GM19099 (cell line): ENCODE data around the gene NCK1.

ENCODE experiments used
- POLR2A ChIP-seq: IDR thresholded peaks from 3 replicates; pipeline ENCODE4 v1.6.1; 2011; ENCODE audit warnings: low read depth; ENCODE audit not compliant: insufficient read length; ENCODE audit errors: extremely low read depth

The NCK1 gene

GRCh38 chr3:136950623-136951022 lies 88.6 kb downstream of the NCK1 start:
- no peak for TF ChIP-seq POLR2A

DNA sequence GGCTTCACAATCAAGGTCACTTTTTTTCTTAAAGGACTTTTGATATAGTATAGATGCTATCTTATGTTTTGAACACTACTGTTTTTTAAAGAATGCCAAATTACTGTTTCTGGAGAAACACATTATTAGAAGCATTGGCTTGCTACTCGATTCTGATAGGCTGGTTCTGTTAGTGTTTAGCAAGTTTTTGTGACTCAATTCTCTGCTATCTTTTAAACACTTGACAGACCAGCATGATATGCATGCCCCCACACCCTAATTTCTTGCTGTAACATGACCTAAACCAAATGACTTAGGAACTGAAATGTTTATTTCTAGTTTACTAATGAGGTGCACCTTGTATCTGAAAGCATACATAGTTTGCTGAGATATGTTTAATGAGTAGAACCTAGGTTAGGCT lies 90.3 kb downstream of the NCK1 start:
- no peak for TF ChIP-seq POLR2A

DNA sequence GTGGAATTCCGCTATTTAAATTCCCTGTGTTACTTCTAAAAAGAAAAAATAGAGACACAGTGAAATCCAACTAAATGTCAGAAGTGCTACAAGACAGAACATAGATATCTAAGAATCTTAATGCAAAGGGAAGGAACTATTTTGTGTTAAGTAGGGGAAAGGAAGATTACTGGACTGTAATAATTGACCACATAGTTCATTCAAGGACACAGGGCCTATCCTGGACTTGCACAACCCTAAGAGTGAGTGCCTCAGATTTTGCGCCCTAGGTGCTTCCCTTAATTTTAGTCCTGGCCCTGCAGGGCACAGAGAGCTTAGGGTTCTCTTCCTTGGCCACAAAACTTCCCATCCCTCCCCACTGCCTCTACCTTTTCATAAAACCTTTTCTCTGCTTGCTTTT lies 92.2 kb downstream of the NCK1 start:
- TF ChIP-seq POLR2A: no peak

GRCh38 chr3:136954980-136955780 lies 93.2 kb downstream of the NCK1 start:
- no peak for TF ChIP-seq POLR2A

GRCh38 chr3:136955813-136956212 lies 93.8 kb downstream of the NCK1 start:
- no peak for TF ChIP-seq POLR2A

DNA sequence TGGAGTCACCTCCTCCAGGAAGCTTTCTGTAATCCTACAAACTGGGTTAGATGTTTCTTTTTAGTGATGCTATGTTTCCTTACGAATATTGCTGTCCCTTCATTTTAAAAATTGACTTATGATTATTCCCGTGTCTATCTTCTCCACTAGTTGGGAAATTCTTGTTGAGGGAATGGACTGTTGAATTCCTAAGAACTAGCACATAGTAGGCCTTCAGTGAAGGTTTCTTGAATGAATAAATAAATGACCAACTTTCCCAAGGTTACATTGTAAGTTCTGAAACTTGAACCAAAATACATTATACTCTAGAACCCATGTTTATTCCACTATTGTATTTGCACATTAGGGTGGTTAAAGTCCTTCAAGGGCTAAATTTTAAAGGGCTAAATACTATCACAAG lies 95.0 kb downstream of the NCK1 start:
- TF ChIP-seq POLR2A: no peak

DNA sequence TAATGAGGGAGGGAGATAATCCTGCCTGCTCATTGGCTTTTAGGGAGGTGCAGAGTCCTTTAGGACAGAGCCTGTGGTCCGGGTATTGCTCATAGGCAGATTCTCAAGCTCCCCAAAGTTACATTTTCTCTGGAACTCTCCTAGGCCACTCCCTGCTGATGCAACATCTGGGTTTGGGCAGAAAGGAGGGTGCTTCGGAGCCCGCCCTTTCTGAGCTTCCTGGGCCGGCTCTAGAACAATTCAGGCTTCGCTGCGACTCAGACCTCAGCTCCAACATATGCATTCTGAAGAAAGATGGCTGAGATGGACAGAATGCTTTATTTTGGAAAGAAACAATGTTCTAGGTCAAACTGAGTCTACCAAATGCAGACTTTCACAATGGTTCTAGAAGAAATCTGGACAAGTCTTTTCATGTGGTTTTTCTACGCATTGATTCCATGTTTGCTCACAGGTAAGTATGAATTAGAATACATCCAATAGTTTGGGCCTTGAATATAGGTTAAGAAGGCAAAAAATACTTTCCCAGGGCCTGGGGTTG lies 95.8 kb downstream of the NCK1 start, which contains the start of gene IL20RB:
TSS of gene IL20RB (plus strand) at position 233 of the 538 bp plus-strand sequence. CDS start at position 364, 131 bp downstream.
- no peak for TF ChIP-seq POLR2A

GRCh38 chr3:136958939-136959338 lies 96.9 kb downstream of the NCK1 start:
- TF ChIP-seq POLR2A: no peak

- no peak for TF ChIP-seq POLR2A
Measured at GRCh38 chr3:136959599-136959998, 97.6 kb downstream of the NCK1 start.

- no peak for TF ChIP-seq POLR2A
Measured at GRCh38 chr3:136960838-136961836, 99.1 kb downstream of the NCK1 start.

- no peak for TF ChIP-seq POLR2A
Measured at GRCh38 chr3:136962927-136963326, 100.9 kb downstream of the NCK1 start.

DNA sequence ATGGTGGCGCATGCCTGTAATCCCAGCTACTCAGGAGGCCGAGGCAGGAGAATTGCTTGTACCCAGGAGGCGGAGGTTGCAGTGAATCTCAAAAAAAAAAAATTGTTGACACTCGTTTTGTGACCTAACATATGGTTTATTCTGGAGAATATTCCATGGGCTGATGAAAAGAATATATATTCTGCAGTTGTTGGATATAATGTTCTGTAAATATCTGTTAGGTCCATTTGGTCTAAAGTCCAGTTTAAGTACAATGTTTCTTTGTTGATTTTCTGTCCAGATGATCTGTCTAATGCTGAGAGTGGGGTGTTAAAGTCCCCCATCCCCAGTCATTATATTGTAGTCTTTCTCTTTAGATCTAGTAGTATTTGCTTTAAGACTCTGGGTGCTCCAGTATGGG lies 111.3 kb downstream of the NCK1 start:
- TF ChIP-seq POLR2A: no peak

- no peak for TF ChIP-seq POLR2A
Measured at GRCh38 chr3:136974670-136975069, 112.7 kb downstream of the NCK1 start.

DNA sequence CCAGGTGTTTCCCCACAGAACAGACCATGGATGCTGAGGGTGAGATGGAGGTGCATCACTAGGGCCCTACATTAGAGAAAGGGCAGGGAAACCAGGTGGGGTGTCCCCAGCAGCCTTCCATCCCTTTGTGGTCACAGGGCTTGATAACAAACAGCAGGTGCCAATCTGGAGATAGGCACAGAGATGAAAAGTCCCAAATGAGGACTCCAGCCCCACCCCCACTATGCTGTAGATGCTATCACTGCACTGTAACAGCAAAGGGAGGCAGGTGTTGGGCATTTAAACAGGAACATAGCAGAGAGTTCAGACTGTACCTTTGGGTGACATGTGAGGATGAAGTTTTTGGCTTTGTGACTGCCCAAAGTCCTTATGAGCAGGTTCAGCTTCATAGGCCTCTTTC lies 117.2 kb downstream of the NCK1 start:
- TF ChIP-seq POLR2A: no peak

- no peak for TF ChIP-seq POLR2A
Measured at GRCh38 chr3:136979684-136980083, 117.7 kb downstream of the NCK1 start.
